ENCODE data around the gene PARD6A.

The PARD6A gene

DNA sequence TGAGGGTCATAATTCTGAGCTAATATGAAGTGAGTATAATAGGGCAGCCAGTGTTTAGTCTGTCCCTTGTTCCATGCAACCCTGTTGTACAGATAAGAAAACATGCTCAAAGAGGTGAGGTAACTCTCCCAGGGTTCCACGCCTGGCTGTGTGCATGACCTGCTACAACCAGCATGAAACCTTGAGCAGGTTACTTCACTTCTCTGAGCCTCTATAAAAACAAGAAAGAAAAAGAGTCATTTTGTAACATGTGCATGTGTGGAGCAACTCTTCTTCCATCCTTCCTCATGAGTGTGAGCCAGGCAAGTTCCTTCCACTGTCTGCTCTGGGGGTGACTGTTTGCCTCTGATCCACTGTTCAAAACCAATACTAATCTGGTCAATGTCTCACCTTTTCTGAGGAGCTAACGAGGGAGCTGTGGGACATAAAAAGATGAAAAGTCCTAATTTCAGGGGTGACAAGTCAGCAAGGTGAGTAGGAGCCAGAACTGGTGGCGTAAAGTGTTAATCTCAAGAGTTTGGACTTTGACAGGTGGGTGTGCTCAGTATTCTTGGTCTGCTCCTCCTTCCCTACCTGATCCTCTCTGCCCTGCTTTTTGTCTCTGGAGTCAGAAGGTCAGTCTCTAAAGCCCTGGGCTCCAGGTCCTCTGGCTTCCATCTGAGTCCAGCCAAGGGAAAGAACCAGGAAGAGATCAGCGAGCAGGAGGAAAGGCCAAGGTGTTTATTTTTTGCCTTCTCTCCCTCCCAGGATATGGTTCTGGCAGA is 36.8 kb downstream of the PARD6A start:
- no peak for DNase-seq

DNA sequence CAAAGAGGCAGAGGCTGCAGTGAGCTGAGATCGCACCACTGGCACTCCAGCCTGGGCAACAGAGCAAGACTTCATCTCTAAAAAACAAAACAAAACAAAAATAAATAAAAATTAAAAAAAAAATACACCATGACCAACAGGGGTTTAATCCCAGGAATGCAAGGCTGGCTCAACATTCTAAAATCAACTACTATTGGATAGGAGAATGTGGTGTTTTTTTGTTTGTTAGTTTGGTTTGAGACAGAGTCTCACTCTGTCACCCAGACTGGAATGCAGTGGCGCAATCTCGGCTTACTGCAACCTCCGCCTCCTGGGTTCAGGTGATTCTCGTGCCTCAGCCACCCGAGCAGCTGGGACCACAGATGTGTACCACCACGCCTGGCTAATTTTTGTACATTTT is 38.5 kb downstream of the PARD6A start:
- no peak for DNase-seq

DNA sequence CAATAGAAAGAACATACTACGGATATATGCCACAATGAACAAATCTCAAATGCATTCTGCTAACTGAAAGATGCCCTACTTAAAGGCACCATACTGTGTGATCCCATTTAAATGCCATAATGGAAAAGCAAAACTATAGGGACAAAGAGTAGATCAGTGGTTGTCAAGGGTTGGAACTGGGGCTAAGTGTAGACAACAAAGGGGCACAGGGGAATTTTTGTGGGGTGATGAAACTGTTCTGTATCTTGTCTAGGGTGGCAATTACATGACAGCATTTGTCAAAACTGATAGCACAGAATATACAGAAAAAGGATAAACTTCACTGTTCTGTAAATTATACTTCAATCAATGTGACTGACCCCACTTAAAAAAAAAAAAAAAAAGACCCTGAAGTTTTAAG is 40.7 kb downstream of the PARD6A start:
- no peak for DNase-seq

DNA sequence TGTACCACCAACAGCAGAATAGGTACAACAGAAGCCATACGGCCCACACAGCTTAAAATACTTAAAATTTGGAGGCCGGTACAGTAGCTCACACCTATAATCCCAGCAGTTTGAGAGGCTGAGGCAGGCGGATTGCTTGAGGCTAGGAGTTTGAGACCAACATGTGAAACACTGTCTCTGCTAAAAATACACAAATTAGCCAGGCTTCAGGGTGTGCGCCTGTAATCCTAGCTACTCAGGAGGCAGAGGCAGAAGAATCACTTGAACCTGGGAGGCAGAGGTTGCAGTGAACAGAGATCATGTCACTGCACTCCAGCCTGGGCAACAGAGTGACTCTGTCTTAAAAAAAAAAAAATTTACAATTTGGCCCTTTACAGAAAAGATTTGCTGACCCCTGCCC is 41.4 kb downstream of the PARD6A start:
- DNase-seq, result no peak

DNA sequence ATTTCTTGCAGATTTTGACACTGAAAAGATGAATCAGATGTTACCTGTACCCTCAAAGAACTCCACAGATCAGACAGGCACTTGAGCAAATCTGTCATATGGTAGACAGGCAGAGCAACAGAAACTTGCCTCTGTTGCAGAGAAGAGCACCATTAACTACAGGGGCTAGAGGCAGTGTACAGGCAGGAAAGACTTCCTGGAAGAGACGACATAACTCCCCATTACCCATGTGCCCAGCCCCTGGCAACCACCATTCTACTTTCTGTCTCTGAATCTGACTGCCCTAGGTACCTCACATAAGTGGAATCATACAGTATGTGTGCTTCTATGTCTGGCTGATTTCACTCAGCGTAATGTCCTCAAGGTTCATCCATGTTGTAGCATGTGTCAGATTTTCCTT is 42.9 kb downstream of the PARD6A start:
- DNase-seq, result no peak

DNA sequence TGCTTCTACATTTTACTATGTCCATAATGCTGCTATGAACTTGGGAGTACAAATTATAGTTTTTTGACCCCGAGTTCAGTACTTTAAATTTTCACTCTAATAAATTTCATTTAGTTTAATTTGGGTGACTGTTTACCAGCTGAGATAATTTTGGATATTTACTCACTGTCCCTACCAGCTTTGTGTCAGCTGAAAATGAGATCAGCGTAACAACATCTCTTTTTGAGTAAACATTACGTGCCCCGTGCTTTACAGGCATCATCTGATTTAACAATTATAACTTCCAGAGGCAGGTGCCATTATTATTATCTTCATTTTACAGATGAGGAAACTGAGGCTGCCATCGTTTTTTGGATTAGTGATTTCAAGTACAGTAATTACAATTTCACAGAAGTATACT is 43.4 kb downstream of the PARD6A start:
- DNase-seq, result no peak

DNA sequence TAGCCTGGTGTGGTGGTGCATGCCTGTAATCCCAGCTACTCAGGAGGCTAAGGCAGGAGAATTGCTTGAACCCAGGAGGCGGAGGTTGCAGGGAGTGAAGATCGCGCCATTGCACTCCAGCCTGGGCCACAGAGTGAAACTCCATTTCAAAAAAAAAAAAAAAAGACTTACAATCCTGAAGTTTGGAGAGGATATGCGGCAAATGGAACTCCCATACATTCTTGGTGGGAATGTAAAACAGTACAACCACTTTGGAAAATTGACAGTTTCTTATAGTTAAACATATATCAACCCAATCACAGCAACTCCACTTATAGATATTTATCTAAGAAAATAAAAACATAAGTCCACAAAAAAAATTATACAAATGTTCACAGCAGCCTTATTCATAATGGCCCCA is 46.5 kb downstream of the PARD6A start:
- no peak for DNase-seq

DNA sequence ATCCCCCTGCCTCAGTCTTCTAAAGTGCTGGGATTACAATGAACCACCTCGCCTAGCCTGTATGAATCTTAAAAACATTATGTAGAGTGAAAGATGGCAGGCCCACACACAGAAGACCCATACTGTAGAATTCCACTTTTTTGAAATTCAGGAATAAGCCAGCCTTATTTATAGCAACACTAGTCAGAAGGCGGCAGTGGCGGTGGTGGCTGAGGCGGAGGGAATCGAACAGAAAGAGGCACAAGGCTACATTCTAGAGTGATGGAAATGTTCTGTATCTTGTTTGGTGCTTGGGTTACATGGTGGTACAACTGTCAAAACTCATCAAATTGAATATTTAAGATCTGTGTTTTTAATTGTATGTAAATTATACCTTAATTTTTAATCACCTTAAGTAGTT is 47.0 kb downstream of the PARD6A start:
- DNase-seq, result no peak

DNA sequence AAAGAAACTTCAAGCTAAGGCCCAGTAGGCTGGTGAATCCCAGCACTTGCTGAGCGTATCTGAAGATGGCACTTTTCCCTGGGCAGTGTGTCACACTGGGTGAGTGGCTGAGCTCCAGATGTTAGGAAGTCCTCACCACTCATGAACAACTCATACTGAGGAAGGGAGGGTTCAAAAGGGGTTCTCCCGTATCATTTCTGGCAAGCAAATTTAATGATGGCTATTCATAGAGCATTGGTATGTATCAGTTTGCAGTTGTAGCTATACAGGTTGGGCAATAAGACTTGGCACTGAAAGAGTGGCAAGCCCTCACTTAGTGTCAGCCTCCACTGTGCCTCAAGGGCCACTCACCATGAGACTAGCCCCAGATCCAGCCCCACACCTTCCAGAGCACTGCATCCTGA is 47.6 kb downstream of the PARD6A start:
- no peak for DNase-seq

DNA sequence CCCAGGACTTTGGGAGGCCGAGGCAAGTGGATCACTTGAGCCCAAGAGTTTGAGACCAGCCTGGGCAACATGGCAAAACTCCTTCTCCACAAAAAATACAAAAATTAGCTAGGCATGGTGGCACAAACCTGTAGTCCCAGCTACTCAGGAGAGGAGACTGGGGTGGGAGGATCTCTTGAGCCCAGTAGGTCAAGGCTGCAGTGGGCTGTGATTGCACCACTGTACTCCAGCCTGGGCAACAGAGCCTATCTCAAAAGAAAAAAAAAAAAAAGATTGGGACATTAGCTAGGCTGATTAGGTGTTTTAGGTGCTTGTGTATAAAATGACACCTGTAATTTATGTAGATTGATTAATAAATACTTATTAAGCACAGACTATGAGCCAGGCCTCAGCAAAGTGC is 48.3 kb downstream of the PARD6A start:
- DNase-seq, result no peak

DNA sequence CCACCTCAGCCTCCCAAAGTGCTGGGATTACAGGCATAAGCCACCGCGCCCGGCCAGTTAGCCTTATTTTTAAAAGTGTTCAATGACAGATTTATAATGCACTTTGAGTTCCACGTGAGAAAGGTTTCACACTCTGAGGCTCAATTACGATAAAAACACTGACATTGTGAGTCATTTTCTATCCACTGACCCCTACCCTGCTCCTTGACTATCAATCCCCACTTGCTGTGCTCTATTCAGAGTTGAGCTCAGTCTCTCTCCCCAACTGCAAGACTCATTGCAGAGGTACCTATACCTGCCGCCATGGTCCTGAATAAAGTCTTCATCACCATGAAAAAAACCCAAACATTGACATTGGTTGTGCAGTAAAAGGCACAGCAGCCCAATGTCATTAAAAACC is 49.8 kb downstream of the PARD6A start:
- no peak for DNase-seq

Data from activated effector memory CD4-positive, alpha-beta T cell treated with Interleukin-2 at 50 U/mL for 16 hours (primary cell).